HUDEP-2 (cell line): ENCODE data around the gene MYO15B.

Experiments
- DNase-seq, 76 experiments: peaks; one replicate each; lab custom pipeline; 2025; ENCODE audit not compliant: unreplicated experiment in 76 of 76; lab: John Stamatoyannopoulos, UW

Gene MYO15B

GRCh38 chr17:75596320-75597087, 8.9 kb downstream of the MYO15B start:
- DNase-seq, result no peak

- DNase-seq, result peak in 68 of 76 experiments; percentile 15 to 86 (median 62)
Measured at GRCh38 chr17:75601057-75601987, 13.7 kb downstream of the MYO15B start.

GRCh38 chr17:75602644-75603043, 15.0 kb downstream of the MYO15B start:
- DNase-seq, result no peak

- no peak for DNase-seq
Measured at GRCh38 chr17:75603123-75603522, 15.5 kb downstream of the MYO15B start.

DNA sequence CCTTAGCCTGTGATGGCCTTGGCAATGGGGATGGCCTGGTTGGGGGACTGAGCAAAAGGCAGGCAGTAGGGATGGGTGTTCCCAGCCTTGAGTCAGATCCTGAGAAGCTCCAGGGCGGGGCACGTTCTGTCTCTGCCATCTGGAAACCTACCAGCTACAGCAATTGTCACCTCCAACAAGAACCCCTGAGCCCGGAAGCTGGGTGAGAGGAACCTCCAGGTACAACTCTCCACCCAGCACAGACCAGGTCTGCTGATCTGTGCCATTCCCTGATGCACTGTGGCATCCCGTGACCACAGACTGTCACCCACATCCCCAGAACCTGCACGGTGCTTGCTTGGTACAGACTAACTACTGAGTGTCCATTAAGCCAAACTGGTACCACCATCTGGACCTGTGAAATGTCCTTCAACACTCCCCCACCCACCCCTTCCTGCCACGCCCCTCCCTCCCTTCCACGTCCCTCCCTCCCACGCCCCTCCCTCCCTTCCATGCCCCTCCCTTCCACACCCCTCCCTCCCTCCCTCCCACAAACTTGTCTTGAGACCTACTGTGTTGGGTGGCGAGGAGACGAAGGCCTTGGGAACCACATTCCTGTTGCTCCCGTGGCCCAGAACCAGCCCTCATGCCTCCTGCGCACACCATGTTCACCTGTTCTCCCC, 16.6 kb downstream of the MYO15B start:
- DNase-seq, result peak in 6 of 76 experiments; percentile 6 to 22 (median 10)

- no peak for DNase-seq
Measured at GRCh38 chr17:75605790-75606189, 18.2 kb downstream of the MYO15B start.

DNA sequence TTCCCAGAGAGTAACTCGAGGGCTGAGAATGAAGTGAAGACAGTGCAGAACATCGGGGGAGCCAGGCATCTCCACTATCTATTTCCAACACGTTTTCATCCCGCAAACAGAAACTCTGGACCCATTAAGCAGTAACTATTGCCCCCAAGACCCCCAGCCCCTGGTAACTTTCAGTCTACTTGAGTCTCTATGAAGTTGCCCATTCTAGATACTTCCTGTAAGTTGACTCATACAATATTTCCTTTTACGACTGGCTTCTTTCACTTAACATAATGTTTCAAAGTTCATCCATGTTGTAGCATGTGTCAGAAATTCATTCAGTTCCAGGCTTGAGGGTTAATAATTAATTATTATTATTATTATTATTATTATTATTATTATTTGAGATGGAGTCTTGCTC, 19.5 kb downstream of the MYO15B start:
- DNase-seq, result no peak

GRCh38 chr17:75610103-75610984, 22.7 kb downstream of the MYO15B start:
- no peak for DNase-seq

DNA sequence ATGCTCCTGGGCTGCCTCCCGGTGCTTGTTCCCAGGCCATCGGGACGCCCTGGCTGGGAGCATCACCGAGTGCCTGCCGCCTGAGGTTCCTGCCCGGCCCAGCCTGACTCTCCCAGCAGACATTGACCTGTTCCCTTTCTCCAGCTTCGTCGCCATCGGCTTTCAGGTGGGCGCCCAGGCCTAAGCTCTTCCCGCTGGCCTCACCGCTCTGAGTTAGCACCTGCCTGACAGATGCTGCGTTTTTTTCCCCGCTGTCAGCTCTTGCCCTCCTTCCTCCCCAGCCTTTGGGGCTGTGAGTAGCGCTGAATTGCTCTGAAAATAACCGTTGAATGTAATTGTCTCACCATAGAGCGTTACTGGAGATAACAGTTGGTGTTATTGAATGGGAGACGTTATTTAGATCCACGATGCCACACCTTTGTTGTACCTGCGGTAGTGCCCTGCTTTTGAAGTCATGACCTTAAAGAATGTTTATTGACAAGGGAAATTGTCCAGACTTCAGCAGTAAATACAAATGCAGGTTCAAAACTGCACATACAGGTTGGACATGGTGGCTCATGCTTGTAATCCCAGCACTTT, 24.3 kb downstream of the MYO15B start:
- DNase-seq, result no peak

DNA sequence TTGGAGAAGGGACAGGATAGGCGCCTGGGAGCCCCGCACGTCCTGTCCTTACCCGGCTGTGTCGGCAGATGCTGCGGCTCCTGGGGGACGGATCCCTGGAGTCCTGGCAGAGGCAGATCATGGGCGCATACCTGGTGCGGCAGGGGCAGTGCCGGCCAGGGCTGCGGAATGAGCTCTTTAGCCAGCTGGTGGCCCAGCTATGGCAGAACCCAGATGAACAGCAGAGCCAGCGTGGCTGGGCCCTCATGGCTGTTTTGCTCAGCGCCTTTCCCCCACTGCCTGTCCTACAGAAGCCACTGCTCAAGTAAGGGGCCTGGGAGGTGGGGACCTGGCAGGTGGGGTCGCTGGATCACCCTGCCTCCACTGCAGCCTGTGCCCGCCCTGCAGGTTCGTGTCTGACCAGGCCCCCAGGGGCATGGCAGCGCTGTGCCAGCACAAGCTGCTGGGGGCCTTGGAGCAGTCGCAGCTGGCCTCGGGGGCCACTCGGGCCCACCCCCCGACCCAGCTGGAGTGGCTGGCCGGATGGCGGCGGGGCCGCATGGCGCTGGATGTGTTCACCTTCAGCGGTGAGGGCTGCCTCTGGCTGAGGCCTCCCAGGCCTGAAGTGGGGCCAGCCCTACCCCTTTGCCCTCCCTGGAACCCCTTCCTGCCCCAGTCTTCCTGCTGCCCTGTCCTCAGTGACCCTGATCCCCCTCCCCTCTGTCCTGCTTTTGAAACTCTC, 25.5 kb downstream of the MYO15B start:
- DNase-seq, result no peak

DNA sequence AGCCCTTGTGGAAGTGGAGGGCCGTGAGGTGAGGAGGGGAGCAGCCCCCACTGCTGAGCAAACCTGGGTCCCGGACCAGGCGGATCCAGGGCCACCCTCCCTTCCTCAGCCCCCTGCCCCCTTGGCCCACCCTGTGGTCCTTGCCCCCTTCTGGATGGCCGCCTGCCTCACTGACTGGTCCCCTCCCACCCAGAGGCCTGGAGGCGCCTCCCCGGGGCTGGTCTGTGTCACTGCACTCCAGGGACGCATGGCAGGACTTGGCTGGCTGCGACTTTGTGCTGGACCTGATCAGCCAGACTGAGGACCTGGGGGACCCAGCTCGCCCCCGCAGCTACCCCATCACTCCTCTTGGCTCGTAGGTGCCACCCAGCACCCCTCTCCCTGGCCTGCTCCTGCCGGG, 26.4 kb downstream of the MYO15B start:
- peak in 5 of 76 experiments; percentile 6 to 28 (median 13) for DNase-seq

DNA sequence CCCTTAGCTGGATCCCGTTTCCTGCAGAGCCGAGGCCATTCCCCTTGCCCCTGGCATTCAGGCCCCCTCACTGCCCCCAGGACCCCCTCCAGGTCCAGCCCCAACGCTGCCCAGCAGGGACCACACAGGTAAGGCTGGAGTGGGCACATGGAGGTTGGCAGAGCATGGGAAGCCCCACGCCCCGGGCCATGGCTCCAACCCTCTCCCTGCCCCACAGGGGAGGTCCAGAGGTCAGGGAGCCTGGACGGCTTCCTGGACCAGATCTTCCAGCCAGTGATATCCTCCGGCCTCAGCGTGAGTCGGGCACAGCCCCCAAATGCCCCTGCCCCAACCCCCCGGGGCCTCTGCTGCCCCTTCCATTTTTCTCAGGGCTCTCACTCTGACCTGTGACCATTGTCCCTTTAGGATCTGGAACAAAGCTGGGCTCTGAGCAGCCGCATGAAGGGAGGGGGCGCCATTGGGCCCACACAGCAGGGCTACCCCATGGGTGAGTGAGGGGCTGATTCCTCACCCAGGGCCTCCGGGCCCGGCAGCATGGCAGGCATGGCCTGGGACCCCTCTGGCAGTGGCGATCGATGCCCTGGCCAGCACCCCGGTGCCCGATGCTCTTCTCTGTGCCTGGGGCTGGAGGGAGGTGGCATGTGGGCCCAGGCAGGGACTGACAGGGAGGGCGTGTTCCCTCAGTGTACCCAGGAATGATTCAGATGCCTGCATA, 27.1 kb downstream of the MYO15B start:
- DNase-seq, result no peak

DNA sequence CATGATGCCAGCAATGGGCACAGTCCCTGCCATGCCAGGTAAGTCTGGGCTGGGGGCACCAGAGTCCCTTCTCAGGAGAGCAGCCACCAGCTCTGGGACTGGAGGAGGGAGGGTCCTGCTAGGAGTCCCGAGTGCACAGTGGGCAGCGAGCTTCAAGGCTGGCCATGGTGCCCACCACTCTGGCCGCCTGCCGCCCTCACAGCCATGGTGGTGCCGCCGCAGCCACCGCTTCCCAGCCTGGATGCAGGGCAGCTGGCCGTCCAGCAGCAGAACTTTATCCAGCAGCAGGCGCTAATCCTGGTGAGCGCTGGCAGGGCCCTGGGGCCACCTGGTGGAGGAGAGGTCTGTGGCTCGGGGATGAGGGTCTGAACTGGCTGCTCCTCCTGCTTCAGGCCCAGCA, 27.7 kb downstream of the MYO15B start:
- DNase-seq, result no peak

DNA sequence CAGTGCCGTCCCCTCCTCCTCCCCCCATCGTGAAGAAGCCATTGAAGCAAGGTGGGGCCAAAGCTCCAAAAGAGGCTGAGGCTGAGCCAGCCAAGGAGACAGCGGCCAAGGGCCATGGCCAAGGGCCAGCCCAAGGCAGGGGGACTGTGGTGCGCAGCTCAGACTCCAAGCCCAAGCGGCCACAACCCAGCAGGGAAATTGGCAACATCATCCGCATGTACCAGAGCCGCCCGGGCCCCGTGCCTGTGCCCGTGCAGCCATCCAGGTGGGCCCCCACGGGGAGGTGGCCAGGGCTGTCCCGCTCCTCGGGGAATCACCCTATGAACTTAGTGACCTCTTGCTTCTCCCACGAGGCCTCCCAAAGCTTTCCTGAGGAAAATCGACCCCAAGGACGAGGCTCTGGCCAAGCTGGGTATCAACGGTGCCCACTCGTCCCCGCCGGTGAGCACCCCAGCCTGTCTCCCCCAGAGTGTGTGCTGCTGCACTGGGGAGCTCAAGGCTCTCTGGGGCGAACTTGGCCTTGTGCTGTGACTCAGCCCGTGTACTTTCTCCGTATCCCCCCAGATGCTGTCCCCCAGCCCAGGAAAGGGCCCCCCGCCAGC, 29.0 kb downstream of the MYO15B start:
- DNase-seq, result no peak

- no peak for DNase-seq
Measured at GRCh38 chr17:75617218-75617617, 29.6 kb downstream of the MYO15B start.

DNA sequence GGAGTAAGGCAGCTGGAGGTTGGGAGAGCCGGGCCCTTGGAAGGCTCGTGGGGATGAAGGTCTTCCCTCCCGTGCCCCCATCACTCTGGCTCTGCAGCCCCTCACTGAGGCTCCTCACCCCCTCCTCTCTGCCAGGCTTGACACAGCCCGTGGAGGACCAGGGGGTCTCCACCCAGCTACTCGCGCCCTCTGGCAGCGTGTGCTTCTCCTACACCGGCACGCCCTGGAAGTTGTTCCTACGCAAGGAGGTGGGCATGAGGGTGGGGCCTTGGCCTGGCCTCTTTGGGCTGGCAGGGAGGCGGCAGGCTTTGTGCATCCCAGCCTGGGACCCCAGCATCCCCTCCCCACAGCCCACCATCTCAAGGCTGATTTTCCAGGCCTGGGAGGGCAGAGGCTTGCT, 30.1 kb downstream of the MYO15B start:
- no peak for DNase-seq

DNA sequence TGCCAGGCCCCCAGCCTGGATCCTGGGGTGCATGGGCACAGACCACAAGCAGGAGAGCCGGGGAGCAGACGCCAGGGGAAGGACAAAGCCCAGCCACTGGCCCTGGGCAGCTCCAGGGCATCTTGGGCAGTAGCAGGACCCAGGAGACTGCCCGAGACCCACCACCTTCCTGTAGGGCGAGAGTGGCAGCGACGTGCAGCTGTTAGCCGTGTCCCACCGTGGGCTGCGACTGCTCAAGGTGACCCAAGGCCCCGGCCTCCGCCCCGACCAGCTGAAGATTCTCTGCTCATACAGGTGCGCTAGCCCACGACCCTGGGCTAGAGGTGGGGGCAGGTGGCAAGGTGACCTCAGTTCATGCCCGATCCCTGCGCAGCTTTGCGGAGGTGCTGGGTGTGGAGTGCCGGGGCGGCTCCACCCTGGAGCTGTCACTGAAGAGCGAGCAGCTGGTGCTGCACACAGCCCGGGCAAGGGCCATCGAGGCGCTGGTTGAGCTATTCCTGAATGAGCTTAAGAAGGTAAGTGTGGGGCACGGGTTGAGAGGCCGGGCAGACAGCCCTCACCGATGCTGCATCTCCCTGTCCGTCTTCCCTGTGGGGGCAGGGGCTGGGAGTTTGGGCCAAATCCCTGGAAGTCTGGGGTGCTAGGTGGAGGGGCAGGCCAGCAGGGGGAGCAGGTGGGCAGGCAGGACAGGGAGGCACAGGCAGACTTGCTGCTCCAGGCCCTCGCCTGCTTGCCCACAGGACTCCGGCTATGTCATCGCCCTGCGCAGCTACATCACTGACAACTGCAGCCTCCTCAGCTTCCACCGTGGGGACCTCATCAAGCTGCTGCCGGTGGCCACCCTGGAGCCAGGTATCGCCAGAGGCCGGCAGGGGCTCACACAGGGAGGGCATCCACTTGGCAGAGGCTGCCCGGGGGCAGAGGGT, 32.2 kb downstream of the MYO15B start:
- peak in 32 of 76 experiments; percentile 13 to 65 (median 36) for DNase-seq
